NAMALWA (cell line): ENCODE measurements around the gene SETD7.

Experiments used
- DNase-seq: peaks from one replicate; pipeline ENCODE4 v3.0.0-alpha.2; 2015; ENCODE audit warnings: low spot score

The SETD7 gene

GRCh38 chr4:139556071-139556723 lies at the start of gene SETD7:
TSS of gene SETD7 (minus strand) at chr4:139556219. CDS start at chr4:139556137, 82 bp downstream.
- peak; percentile 78 for DNase-seq

- no peak for DNase-seq
Observed at GRCh38 chr4:139605516-139605915, 49.5 kb upstream of the SETD7 start.

- DNase-seq: peak; percentile 78
Observed at GRCh38 chr4:139603576-139604410, 47.8 kb upstream of the SETD7 start.

GRCh38 chr4:139602776-139603360 lies 46.8 kb upstream of the SETD7 start:
- DNase-seq: no peak

- no peak for DNase-seq
Observed at GRCh38 chr4:139600662-139601061, 44.6 kb upstream of the SETD7 start.

GRCh38 chr4:139599594-139600374 lies 43.8 kb upstream of the SETD7 start:
- no peak for DNase-seq

- DNase-seq: no peak
Observed at GRCh38 chr4:139599076-139599475, 43.1 kb upstream of the SETD7 start.

- DNase-seq: no peak
Observed at GRCh38 chr4:139596684-139597279, 40.8 kb upstream of the SETD7 start.

- peak; percentile 20 for DNase-seq
Observed at GRCh38 chr4:139596034-139596683, 40.1 kb upstream of the SETD7 start.

- no peak for DNase-seq
Observed at GRCh38 chr4:139594591-139595185, 38.7 kb upstream of the SETD7 start.

GRCh38 chr4:139593091-139593564 lies 37.1 kb upstream of the SETD7 start:
- no peak for DNase-seq

GRCh38 chr4:139589336-139590018 lies 33.5 kb upstream of the SETD7 start:
- no peak for DNase-seq

GRCh38 chr4:139587446-139587845 lies 31.4 kb upstream of the SETD7 start:
- no peak for DNase-seq

- DNase-seq: no peak
Observed at GRCh38 chr4:139585473-139585872, 29.5 kb upstream of the SETD7 start.

GRCh38 chr4:139584784-139585183 lies 28.8 kb upstream of the SETD7 start:
- no peak for DNase-seq

- no peak for DNase-seq
Observed at GRCh38 chr4:139584013-139584412, 28.0 kb upstream of the SETD7 start.

GRCh38 chr4:139582044-139582443 lies 26.0 kb upstream of the SETD7 start:
- no peak for DNase-seq

- DNase-seq: no peak
Observed at GRCh38 chr4:139581096-139581495, 25.1 kb upstream of the SETD7 start.

- DNase-seq: no peak
Observed at GRCh38 chr4:139576219-139576618, 20.2 kb upstream of the SETD7 start.

- no peak for DNase-seq
Observed at GRCh38 chr4:139575072-139575471, 19.1 kb upstream of the SETD7 start.
